GM21786 (cell line): ENCODE data around the gene MORC1.

Source experiments
- ATAC-seq: cut with Tn5 transposase; IDR thresholded peaks from one replicate; pipeline ENCODE4 v1.9.1; 2021; ENCODE audit not compliant: unreplicated experiment

MORC1 gene

GRCh38 chr3:109035082-109035481 lies 82.9 kb downstream of the MORC1 start:
- no peak for ATAC-seq

DNA sequence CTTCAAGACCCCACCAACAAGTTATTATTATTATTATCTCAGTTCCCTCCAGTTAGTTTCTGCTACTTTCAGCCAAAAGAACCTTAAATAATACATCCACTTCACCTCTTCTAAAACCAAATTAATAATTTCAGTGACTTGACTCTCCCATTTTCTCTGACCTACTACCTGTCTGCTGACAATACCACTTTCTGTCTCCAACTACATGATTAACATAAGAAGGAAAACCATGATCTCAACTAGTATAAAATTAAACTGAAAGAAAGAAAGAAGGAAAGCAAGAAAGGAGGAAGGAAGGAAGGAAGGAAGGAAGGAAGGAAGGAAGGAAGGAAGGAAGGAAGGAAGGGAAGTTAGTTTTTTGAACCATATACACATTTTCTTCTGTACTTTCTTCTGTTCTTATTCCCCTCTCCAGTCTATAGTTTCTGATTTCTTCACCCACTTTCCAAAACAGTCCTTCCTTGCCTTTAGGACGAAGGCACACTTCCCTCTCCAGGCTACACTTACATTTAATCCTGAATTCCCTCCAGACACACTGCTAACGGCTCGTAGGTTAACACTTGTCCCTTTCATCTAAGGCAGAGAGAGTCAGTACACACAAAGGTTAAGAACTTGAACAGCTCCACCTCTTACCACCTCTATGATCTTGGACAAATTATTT lies 84.8 kb downstream of the MORC1 start:
- ATAC-seq, result no peak

DNA sequence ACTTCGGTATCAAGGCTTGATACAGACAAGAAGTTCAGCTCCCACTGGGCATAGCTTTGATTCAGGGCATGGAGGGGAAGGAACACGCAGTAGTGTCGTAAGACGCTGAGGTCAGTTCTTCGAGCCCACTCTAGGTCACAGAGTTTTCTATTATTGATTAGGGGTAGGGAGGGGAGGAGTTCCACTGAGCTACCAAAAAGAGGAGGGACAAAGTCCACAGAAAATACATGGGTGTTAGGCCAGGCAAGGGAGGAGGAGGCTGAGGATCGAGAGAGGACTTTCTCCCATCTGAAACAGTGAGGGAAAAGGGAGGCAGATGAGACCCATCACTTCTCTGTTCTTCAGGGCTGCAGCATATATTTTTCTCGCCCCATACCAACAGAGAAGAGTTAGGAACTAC lies 89.2 kb downstream of the MORC1 start:
- no peak for ATAC-seq

GRCh38 chr3:109026821-109027220 lies 91.1 kb downstream of the MORC1 start:
- ATAC-seq, result no peak

DNA sequence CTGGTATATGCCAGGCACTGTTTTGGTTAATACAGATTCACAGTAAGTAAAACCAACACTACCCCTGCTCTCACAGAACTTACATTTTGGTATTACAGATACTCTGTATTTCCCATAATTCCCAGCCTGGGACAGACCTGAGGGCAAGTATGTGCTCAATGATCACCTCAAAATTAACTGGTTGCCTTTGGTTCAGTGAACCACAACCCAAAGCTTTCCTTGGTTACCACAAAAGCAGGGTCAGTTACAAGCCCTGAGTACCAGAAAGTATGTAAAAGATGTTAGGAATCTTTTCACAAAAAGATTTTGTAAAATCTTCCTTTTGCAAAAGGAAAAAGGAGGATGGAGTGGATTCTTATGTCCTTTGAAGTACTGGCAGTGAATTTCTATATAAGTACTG lies 92.0 kb downstream of the MORC1 start:
- no peak for ATAC-seq

DNA sequence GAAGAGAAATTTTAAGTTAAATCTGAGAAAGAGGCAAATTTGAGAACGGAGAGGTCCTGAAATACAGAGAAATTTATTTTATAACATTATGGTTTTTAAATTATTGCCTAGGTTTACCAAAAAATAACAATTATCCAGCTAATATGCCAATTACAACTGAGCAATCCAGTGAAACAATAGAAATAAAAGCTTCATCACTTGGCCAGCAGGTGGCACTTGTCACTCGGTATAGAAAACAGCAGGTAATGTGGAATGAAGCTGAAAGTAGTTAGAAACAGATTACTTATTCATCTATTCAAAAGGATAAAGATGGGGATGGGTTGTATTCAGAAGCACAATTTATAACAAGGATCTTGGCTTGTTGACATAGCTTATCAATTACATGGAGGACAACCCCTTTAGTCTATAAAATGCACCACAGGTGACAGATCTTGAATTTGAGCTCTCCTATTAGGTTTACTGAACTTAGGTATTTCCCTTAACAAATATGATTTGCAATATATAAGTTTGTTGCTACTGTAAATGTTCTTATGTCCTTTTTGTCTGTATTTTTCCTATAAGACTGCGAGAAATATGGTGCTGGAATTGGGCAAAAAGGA lies 94.2 kb downstream of the MORC1 start:
- no peak for ATAC-seq

DNA sequence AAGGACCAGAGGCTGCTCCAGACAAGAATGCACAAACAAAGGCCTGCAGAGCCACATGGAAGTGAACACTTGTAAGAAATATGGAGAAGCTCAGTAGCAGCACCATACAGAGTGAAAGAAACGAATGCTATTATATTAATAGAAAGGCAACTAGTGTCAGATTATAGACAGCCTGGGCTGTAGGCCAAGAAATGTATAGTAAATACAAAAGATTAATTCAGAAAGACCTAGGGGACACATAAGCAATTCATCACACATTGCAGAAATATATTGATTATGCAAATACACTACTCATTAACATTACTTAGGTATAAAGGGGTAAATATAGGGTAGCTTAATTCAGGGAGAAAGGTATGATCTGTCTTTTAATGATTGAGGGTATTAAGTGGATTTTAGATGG lies 94.8 kb downstream of the MORC1 start:
- ATAC-seq, result no peak

DNA sequence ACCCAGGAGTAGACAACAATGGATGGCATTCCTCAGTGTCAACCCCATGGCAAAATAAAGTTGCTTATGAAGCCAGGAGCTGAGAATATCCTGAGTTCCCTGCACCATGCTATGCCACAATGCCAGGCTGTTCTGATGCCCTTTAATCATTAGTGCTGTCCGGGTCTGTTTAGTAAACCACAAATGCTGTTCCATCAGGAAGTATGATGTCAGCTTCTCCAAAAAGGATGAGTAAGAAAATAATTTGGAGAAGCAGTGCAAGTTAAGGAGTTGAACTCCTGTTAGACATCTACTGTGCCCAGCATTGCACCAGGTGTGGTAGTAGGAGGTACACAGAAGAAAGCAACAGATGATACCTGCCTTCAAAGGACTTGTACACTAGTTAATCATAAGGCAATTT lies 96.4 kb downstream of the MORC1 start:
- no peak for ATAC-seq

- ATAC-seq, result no peak
Measured at GRCh38 chr3:109018828-109019227, 99.1 kb downstream of the MORC1 start.

- ATAC-seq, result no peak
Measured at GRCh38 chr3:109005443-109005842, 112.5 kb downstream of the MORC1 start.

GRCh38 chr3:108998436-108998835 lies 119.5 kb downstream of the MORC1 start:
- no peak for ATAC-seq

DNA sequence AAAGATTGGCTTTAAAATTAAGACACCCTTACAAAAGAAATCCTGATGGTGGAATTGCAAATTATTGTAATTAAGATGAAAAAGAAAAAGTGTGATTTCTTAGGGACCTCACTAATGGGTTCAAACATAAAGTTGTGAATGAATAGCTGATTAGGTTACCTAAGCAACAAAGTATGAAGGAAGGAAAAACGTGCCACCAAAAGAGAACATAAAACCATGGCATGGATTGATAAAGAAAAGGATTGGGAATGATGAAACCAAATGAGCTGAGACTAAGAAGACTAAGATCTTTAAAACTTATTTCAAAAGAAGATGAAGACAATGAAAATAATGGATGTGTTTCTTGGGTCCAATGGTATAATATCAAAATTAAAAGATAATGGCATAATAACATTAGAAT lies 132.1 kb downstream of the MORC1 start:
- ATAC-seq, result no peak

DNA sequence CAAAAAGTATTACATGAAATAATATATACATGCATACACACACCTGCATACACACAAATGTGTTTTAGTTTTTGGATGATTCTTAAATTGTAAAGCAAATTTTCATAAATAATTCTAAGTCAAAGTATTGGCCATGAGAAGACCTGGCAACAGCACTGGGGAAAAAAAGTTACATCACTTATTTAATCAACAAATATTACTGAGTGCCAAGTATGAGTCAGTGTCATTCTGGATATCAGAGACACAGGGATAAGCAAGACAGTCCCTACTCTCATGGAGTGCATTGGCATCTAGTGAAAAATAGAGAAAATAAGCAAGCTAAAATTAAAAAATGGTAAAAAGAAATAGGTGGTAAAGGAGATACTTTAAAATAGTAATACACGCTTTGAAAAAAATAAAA lies 134.9 kb downstream of the MORC1 start:
- no peak for ATAC-seq

DNA sequence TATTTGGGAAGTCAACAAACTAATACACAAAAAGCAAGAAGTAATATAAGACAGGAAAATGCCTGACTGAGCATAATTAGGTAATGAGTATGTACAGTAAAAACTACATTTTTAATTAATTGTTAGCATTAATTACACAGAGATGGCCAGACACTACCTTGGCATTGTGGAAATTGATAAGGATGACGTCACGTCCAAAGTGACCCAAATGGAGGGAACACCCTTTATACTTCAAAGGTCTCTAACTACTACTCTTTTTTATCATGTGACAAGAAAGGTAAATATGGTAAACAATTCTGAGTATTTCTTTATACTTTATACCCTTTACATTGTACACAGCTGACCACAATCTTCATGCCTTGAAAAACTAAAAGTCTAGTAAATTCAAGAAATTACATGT lies 141.9 kb downstream of the MORC1 start:
- ATAC-seq, result no peak

DNA sequence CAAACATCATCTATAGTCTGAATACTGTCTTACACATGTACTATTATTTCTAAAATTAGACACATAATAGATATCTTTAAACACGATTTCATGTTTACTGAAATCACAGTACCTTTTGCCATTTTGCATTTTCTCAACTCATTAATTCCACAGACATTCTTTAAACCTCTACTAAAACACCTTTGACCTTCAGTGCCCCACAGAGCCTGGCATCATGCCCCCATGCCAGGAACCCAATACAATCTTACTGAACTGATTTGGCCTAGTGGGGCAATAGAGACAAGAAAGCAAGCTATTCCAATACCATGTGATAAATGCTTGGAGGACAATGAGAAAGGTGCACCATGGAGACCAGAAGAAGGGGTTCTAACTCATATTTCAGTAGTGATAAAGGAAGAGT lies 144.9 kb downstream of the MORC1 start:
- ATAC-seq, result no peak

- ATAC-seq, result no peak
Measured at GRCh38 chr3:108972482-108972881, 145.5 kb downstream of the MORC1 start.

- ATAC-seq, result no peak
Measured at GRCh38 chr3:108970561-108970960, 147.4 kb downstream of the MORC1 start.

GRCh38 chr3:108966773-108967172 lies 151.2 kb downstream of the MORC1 start:
- ATAC-seq, result no peak

- ATAC-seq, result no peak
Measured at GRCh38 chr3:108959017-108959416, 158.9 kb downstream of the MORC1 start.

- no peak for ATAC-seq
Measured at GRCh38 chr3:108953700-108954099, 164.2 kb downstream of the MORC1 start, which contains the start of gene GUCA1C. TSS of gene GUCA1C (minus strand) at chr3:108953879. CDS start at chr3:108953762, 117 bp downstream.

GRCh38 chr3:108953210-108953609 lies 164.7 kb downstream of the MORC1 start:
- no peak for ATAC-seq

DNA sequence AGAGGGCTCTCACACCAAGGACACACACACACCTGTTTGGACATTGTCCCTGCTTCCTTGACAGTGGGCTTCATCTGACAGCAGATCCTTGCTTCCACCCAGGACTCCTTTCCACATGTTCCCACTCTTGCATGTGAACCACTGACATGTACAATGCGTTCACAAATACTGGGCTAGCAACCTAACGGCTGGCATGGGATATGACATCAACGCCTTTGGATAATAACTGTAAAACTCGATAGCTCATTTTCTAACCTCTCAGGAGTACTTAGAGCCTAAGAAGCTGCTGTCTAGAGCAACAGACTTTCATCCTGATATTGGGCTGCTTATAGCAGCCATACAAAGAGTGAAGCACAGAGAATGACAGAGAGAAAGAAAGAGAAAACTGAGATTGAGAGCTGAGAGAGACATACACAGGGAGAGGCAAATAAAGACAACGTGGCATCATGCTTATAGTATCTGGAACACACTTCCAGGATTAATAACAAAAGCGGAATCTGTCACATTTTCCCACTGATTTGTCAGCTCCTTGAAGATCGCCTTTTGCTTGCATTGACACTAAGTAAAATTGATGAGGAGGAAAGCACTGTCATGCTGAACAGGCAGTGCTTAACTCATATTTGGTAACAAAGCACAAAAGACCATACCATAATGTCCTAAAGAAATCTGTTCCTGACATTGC lies 166.0 kb downstream of the MORC1 start:
- ATAC-seq, result no peak
